Measurements from ENCODE around the gene PRRT1B. TPM values are rescaled to one million over a fixed set of nuclear protein-coding genes. Genes with fewer than 3 reads are reported as not detected.
"Not testable (repeated sequence)": the region's sequence is repeated elsewhere in the genome, so short reads cannot be mapped to it uniquely, and the experiment has no call there.

Gene PRRT1B
- total and polyA plus RNA-seq, 2 donors: not detected

DNA sequence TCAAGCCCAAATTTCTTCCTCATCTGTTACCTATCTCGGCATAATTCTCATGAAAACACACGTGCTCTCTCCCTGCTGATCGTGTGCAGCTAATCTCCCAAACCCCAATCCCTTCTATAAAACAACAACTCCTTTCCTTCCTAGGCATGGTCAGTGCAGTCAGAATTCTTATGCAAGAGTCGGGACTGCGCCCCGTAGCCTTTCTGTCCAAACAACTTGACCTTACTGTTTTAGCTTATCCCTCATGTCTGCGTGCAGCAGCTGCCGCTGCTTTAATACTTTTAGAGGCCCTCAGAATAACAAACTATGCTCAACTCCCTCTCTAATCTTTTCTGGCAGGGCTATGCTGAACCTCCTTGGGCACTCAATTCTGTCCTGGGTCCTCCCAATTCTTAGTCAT is 5.1 kb downstream of the PRRT1B start:
- not testable (repeated sequence) for H3K4me1 ChIP-seq (ENCODE audit: insufficient read depth); H3K4me3 ChIP-seq (ENCODE audit: low read depth, low read length); H3K36me3 ChIP-seq (ENCODE audit: insufficient read depth); H3K27ac ChIP-seq (ENCODE audit: low read depth); DNase-seq (ENCODE audit: extremely low spot score)
- WGBS: 57% methylated on average over 8 of the region's 8 CpGs

DNA sequence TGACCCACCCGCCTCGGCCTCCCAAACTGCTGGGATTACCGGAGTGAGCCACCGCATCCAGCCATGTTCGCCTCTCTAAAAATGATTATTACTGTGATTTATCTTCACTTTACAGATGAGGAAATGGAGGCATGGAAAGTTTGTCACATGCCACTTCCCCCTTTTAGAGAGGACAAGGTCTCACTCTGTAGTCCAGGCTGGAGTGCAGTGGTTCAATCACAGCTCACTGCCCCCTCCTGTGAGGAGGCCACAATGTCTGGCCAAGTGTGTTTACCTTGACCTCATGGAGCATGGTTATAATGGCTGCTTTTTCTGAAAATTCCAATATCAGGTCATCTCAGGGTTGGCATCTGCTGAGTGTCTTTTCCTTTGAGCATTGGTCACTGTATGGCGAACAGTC is 6.7 kb downstream of the PRRT1B start:
- Histone ChIP-seq H3K4me1 (ENCODE audit: insufficient read depth) (no peaks in the 10 kb centered on the region), H3K4me3 (ENCODE audit: low read depth, low read length) (no peak overlapping the region), H3K27ac (ENCODE audit: low read depth) (no peak overlapping the region), H3K36me3 (ENCODE audit: insufficient read depth) (no peaks in the 10 kb centered on the region)
- 88% methylated on average over 6 of the region's 6 CpGs for WGBS
- no peak for DNase-seq (ENCODE audit: extremely low spot score)

DNA sequence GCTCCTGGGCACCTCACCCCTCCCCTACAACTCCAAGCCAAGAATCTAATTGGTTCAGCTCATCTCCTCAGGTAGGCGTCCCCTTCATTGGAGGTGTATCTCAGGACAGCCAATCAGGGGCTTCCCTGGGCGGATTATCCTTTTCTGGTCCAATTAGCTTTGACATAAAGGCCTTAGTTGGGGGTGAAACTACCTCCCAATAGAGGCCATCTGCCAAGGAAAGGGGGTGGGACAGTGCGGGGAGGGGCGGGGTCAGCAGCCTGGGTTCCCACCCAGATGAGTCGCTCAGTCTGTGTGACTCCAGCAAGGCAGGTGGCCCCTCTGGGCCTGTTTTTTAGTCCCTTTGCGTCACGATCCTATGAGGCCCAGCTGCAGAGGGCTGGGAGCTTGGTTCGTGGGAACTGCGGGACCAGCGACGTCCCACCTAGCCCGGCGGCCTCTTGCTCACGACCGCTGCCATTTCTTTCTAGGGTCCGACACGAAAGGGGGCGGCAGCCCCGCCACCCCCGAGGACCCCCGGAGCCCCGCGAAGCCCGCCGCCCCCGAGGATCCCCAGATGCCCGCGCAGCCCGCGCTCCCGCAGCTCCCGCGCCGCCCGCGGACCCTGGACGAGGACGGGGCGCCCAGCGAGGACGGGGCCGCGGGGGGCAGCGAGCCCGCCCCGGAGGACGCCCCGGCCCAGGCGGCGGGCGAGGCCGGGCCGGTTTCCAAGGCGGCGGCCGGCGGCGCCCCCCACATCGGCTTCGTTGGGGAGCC is 8.9 kb downstream of the PRRT1B start:
- DNase-seq (ENCODE audit: extremely low spot score): no peak
- H3K4me3 ChIP-seq (ENCODE audit: low read depth, low read length): no peak overlapping the region
- H3K36me3 ChIP-seq (ENCODE audit: insufficient read depth): no peaks in the 10 kb centered on the region
- 25% methylated on average over 60 of the region's 60 CpGs for WGBS
- H3K4me1 ChIP-seq (ENCODE audit: insufficient read depth): no peaks in the 10 kb centered on the region
- no peak overlapping the region for H3K27ac ChIP-seq (ENCODE audit: low read depth)

DNA sequence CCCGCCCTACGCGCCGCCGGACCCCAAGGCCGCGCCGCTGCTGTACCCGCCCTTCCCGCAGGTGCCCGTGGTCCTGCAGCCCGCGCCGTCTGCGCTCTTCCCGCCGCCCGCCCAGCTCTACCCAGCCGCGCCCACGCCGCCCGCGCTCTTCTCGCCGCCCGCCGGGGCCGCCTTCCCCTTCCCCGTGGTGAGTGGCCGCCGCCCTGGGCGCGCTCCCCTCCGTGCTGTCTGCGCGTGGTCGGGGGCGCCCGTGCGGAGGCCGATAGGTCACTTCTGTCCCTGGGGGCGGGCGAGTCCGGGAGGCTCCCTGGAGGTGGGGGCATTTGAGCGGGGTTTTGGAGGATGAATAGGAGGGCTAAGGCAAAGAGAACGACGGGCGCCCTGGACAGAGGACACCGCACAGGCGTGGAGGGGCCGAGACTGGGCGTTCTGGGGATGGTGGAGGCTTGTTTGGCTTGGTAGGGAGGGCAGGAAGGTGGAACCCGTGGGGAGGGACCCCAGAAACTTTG is 9.6 kb downstream of the PRRT1B start:
- Histone ChIP-seq H3K4me3 (ENCODE audit: low read depth, low read length) (no peak overlapping the region), H3K36me3 (ENCODE audit: insufficient read depth) (no peaks in the 10 kb centered on the region), H3K4me1 (ENCODE audit: insufficient read depth) (no peaks in the 10 kb centered on the region), H3K27ac (ENCODE audit: low read depth) (no peak overlapping the region)
- no peak for DNase-seq (ENCODE audit: extremely low spot score)
- 23% methylated on average over 54 of the region's 54 CpGs for WGBS

DNA sequence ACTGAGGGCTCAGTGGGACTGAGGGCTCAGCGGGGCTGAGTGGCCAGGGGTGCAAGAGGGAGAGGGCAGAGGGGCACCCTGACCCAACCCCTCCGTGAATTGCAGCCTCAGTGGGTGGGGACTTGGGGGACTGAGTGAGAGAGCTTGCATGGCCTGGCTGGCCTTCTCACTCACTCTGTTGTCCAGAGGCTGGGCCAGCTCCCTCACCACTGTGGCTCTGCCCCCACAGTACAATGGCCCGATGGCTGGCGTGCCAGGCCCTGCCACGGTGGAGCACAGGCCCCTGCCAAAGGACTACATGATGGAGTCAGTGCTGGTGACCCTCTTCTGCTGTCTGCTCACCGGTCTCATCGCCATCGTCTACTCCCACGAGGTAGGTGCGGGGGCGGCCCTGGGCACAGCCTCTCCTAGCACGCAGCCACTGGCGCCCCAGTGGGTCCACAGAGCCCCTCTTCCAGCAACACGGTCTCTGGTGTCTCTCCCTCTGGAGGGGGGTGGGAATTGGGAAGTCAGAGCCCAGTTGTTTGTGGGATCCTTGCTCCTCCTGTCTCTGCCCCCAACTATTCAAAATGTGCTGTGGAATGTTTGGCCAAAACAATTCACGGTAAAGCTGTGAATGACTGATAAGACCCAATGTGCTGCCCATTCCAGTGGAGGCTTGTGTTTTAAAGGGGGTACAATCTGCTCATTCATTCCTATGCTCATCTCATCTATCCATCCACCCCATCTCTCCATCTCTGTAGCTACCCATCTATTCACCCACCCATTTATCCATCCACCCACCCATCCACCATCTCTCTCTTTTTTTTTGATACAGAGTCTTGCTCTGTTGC is 10.7 kb downstream of the PRRT1B start:
- Histone ChIP-seq H3K4me1 (ENCODE audit: insufficient read depth) (no peaks in the 10 kb centered on the region), H3K4me3 (ENCODE audit: low read depth, low read length) (no peak overlapping the region), H3K36me3 (ENCODE audit: insufficient read depth) (no peaks in the 10 kb centered on the region), H3K27ac (ENCODE audit: low read depth) (no peak overlapping the region)
- 87% methylated on average over 15 of the region's 15 CpGs for WGBS
- no peak for DNase-seq (ENCODE audit: extremely low spot score)

DNA sequence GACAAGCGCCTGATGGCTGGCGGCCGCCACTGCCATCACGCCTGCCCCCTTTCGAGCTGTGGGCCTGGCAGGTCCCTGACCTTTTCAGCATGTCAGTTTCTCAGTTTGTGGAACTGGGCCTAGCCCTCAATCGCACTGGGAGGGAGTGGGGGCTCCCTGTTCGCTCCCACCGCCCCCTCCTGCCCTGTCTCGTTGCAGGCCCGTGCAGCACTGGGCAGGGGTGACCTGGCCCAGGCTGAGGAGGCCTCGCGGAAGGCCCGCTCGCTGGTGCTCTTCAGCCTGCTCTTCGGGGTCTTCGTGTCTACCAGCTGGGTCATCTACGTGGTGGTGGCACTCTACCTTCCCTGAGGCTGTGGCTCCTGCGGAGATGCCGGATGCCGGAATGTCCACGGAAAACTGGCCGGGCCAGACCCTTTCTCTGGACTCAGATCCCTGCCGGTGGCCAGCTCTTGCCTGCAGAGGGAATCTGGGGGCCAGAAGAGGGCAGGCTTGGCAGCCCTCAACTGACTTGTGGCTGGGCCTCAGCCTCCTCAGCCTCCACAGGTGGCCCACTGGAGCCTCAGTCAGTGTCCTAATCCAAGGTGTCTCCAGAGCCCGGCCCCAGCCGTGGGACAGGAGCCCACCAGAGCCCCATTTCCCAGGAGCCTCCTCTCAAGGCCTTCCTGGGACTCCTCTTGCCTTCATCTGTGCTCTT is 12.7 kb downstream of the PRRT1B start:
- H3K27ac ChIP-seq (ENCODE audit: low read depth): no peak overlapping the region
- no peaks in the 10 kb centered on the region for H3K36me3 ChIP-seq (ENCODE audit: insufficient read depth)
- H3K4me1 ChIP-seq (ENCODE audit: insufficient read depth): no peaks in the 10 kb centered on the region
- no peak overlapping the region for H3K4me3 ChIP-seq (ENCODE audit: low read depth, low read length)
- 92% methylated on average over 25 of the region's 25 CpGs for WGBS
- no peak for DNase-seq (ENCODE audit: extremely low spot score)

DNA sequence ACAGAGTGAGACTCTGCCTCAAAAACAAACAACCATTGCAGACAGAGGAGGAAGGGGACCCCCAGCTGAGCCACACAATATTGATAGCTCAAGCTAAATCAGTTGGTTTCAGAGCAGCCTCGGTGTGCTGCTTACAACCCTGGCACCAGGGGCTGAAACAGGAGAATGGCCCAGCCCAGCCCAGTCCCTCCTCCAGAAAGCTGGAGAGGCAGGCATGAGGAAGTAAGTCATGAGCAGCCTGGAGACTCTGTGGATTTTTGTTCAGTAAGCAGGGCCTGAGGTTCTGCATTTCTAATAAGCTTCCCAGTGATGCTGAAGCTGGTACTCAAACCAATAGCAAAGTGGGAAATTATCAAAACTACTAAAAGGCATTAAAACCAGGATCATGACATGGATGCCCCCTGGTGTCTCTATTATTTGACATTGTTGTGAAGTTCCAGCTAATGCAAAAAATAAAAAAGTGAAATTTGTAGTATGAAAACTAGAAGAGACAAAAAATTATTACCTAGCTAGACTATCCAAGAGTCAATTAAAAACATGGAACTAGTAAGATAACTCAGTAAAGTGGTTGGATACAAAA is 14.2 kb downstream of the PRRT1B start:
- H3K27ac ChIP-seq (ENCODE audit: low read depth): no peak overlapping the region
- H3K36me3 ChIP-seq (ENCODE audit: insufficient read depth): no peaks in the 10 kb centered on the region
- 67% methylated on average over 1 of the region's 1 CpG for WGBS
- no peak for DNase-seq (ENCODE audit: extremely low spot score)
- no peak overlapping the region for H3K4me3 ChIP-seq (ENCODE audit: low read depth, low read length)
- no peaks in the 10 kb centered on the region for H3K4me1 ChIP-seq (ENCODE audit: insufficient read depth)

DNA sequence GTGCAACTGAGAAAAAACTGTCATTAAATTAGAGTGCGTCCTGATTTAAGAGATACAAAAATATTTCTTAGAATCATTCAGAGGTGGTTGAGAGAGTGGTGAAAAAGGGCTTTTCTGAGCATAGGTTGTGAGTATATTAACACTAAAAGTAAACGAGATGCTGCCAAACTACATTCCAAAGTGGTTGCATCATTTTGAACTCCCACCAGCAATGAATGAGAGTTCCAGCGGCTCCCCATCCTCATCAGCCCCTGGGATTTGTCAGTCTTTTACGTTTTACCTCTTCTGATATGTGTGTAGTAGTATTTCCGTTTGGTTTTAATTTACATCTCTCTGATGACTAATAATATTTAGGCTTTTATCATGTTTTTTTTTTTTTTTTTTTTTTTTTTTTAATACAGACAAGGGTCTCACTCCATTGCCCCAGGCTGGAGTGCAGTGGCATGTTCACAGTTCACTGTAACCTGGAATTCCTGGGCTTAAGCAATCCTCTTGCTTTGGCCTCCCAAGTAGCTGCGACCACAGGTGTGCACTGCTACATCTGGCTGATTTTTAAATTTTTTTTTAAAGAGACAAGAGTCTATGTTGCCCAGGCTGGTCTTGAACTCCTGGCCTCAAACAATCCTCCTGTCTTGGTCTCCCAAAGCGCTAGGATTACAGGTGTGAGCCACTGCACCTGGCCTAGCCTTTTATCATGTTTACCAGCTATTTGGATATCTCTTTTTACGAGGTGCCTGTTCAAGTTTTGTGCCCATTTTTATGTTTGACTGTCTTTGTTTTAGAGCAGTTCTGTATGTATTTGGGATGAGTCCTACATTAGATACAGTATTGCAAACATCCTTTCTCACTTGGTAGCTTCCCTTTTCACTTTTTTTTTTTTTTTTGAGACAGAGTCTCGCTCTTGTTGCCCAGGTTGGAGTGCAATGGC is 17.0 kb downstream of the PRRT1B start:
- 64% methylated on average over 9 of the region's 9 CpGs for WGBS
- no peaks in the 10 kb centered on the region for H3K4me1 ChIP-seq (ENCODE audit: insufficient read depth)
- H3K4me3 ChIP-seq (ENCODE audit: low read depth, low read length): no peak overlapping the region
- no peak for DNase-seq (ENCODE audit: extremely low spot score)
- H3K36me3 ChIP-seq (ENCODE audit: insufficient read depth): no peaks in the 10 kb centered on the region
- H3K27ac ChIP-seq (ENCODE audit: low read depth): no peak overlapping the region

DNA sequence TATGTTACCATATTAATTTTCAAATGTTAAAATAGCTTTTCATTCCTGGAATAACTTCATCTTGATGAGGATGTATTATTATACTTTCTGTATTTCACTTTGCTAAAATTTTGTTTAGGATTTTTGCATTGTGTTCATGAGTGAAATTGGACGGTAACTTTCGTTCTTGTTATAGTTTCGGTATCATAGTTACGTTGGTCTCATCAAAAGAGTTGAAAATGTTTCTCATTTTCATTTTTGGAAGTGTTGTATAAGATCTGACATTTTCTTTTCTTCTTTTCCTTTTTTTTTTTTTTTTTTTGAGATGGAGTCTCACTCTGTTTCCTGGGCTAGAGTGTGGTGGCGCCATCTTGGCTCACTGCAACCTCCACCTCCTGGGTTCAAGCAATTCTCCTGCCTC is 20.0 kb downstream of the PRRT1B start:
- no peak overlapping the region for H3K4me3 ChIP-seq (ENCODE audit: low read depth, low read length)
- H3K4me1 ChIP-seq (ENCODE audit: insufficient read depth): no peaks in the 10 kb centered on the region
- no peak overlapping the region for H3K27ac ChIP-seq (ENCODE audit: low read depth)
- DNase-seq (ENCODE audit: extremely low spot score): no peak
- H3K36me3 ChIP-seq (ENCODE audit: insufficient read depth): no peaks in the 10 kb centered on the region
- WGBS: 93% methylated on average over 5 of the region's 5 CpGs

DNA sequence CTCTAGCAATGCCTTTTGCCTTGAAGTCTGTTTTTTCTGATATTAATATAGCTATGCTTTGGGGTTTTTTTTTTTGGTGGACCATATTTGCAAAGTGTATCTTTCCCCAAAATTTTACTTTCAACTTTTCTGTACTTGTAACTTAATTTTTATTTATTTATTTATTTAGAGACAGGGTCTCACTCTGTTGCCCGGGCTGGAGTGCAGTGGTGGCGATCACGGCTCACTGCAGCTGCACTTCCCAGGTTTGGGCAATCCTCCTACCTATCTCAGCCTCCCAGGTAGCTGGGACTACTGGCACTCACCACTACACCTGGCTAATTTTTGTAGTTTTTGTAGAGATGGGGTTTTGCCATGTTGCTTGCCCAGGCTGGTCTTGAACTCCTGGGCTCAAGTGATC is 20.8 kb downstream of the PRRT1B start:
- no peaks in the 10 kb centered on the region for H3K4me1 ChIP-seq (ENCODE audit: insufficient read depth)
- no peaks in the 10 kb centered on the region for H3K36me3 ChIP-seq (ENCODE audit: insufficient read depth)
- no peak for DNase-seq (ENCODE audit: extremely low spot score)
- H3K27ac ChIP-seq (ENCODE audit: low read depth): no peak overlapping the region
- no peak overlapping the region for H3K4me3 ChIP-seq (ENCODE audit: low read depth, low read length)
- WGBS: 96% methylated on average over 3 of the region's 3 CpGs

DNA sequence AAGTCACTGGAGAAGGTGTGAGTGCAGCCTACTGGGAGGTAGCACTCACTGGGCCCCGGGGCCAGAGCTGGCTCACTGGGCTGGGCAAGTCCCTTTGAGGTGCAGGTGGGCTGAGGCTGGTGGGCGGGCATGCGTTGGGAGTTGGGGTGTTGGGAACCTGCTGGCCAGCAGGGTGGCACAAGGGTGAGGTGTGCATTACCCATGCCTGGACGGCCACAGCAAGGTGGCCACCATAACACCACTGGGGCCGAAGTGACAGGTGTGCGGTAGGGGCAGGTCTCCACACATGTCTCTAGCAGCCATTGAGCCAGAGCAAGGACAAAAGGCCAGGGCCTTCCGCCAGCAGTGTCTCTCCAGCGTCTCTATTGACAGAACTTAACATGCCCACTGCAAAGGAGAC is 22.6 kb downstream of the PRRT1B start:
- no peaks in the 10 kb centered on the region for H3K4me1 ChIP-seq (ENCODE audit: insufficient read depth)
- H3K27ac ChIP-seq (ENCODE audit: low read depth): no peak overlapping the region
- no peak overlapping the region for H3K4me3 ChIP-seq (ENCODE audit: low read depth, low read length)
- no peak for DNase-seq (ENCODE audit: extremely low spot score)
- H3K36me3 ChIP-seq (ENCODE audit: insufficient read depth): no peaks in the 10 kb centered on the region
- 96% methylated on average over 8 of the region's 8 CpGs for WGBS

DNA sequence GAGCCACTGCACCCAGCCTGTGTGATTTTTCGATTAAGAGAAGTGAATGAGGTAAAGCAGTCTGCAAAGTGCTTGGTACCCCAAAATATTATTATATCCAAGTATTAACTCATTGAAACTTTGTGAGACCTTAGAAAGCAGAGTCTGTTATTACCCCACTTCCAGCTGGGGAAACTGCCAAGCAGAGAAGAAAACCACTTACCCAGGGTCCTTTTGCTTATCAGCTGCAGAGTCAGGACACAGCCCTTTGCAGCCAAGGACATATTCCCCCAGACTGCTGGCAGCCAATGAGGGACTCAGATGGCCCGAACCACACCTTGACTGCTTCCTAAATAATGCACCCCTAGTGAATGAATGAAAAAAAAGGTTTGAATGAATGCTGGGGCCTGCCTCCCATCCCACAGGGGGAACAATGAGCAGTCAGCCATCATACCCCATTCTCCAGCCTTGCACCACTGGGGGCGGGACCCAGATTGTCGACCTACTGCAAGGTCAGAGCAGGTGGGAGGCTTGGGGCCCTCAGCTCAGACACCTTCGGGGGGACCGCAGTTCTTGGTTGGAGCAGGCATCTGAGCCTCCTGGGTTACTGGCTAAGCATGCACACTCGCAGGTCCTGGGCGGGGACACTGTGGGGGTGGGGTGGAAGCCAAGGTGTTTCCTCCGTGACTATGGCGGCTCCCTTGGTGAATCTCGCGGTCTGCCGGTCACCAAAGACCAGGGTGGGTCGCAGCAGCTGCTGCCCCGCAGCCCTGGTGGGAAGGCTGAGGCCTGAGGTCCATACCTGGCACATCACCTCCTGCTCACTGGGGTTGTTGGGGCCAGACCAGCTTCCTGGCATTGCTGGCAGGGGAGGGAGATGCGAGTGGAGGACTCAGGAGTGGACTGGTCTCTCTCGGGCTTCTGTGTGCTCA is 29.7 kb downstream of the PRRT1B start:
- peaks cover 3% of the 10 kb centered on the region for H3K36me3 ChIP-seq (ENCODE audit: insufficient read depth)
- no peaks in the 10 kb centered on the region for H3K4me1 ChIP-seq (ENCODE audit: insufficient read depth)
- DNase-seq (ENCODE audit: extremely low spot score): no peak
- WGBS: 91% methylated on average over 17 of the region's 17 CpGs
- no peak overlapping the region for H3K4me3 ChIP-seq (ENCODE audit: low read depth, low read length)
- no peak overlapping the region for H3K27ac ChIP-seq (ENCODE audit: low read depth)
